ENCODE data around the gene ZNF608.

ZNF608 gene

DNA sequence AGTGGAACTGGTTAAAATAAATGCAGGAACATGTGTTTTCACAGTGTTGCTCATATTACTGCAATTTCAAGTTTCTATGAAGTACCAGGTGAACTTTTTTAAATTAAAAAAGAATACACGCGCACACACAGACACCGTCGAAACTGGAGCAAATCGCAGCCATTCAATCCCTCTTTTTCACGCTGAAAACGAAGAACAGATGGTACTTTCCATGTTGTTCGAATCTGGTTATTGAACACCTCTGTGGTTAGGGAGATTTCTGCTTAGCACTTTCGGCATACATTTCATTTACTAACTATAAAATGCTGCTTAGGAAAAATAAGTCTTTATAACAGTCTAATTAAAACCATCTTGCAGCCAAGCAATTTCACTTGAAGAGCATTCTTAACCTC is 6.8 kb downstream of the ZNF608 start:
- TF ChIP-seq CTCF (IDR thresholded peaks at IDR 0.05): no peak
- Histone ChIP-seq H3K36me3 (no peaks in the 10 kb centered on the region), H3K4me1 (ENCODE audit: control insufficient read depth in 1 of 2, insufficient read depth in 1 of 2, low read depth in 1 of 2, low read length in 1 of 2) (peaks cover 16 to 19% of the 10 kb centered on the region in 2 experiments), H3K27me3 (peaks cover 34% of the 10 kb centered on the region), H3K9me3 (no peaks in the 10 kb centered on the region), H3K27ac (no peak overlapping the region), H3K4me3 (ENCODE audit: low read depth in 1 of 2, low read length in 1 of 2) (no peak overlapping the region)

GRCh38 chr5:124738681-124739633 is 7.5 kb downstream of the ZNF608 start:
- Histone ChIP-seq H3K4me1 (ENCODE audit: control insufficient read depth in 1 of 2, insufficient read depth in 1 of 2, low read depth in 1 of 2, low read length in 1 of 2) (peaks cover 9 to 13% of the 10 kb centered on the region in 2 experiments), H3K36me3 (no peaks in the 10 kb centered on the region), H3K27me3 (peaks cover 31% of the 10 kb centered on the region), H3K4me3 (ENCODE audit: low read depth in 1 of 2, low read length in 1 of 2) (no peak overlapping the region), H3K9me3 (no peaks in the 10 kb centered on the region), H3K27ac (no peak overlapping the region)
- no peak for TF ChIP-seq CTCF (IDR thresholded peaks at IDR 0.05)

- TF ChIP-seq CTCF (IDR thresholded peaks at IDR 0.05): no peak
- no peaks in the 10 kb centered on the region for H3K36me3 ChIP-seq
- H3K4me3 ChIP-seq (ENCODE audit: low read depth in 1 of 2, low read length in 1 of 2): no peak overlapping the region
- H3K4me1 ChIP-seq (ENCODE audit: control insufficient read depth in 1 of 2, insufficient read depth in 1 of 2, low read depth in 1 of 2, low read length in 1 of 2): peaks cover 0 to 3% of the 10 kb centered on the region in 2 experiments
- no peak overlapping the region for H3K27ac ChIP-seq
- H3K9me3 ChIP-seq: no peaks in the 10 kb centered on the region
- H3K27me3 ChIP-seq: peaks cover 19% of the 10 kb centered on the region
Observed at GRCh38 chr5:124737651-124738050, 8.8 kb downstream of the ZNF608 start.

DNA sequence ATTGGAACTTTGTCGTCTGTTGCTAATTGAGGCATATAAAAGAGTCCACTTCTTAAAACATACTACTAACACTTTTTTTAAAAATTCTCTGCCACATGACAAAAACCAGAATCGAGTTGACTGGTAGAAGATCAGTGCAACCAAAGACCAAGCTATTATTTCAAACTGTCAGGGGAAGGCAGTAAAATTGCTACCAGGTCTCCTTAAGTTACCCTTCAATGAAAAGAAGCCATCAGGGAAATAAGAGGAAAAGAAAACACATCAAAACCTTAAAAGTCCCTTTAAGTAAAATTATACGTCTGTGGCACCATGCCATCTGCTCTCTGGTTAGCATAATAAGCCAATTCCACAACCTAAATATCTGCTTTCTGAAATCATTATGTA is 9.6 kb downstream of the ZNF608 start:
- Histone ChIP-seq H3K4me1 (ENCODE audit: control insufficient read depth in 1 of 2, insufficient read depth in 1 of 2, low read depth in 1 of 2, low read length in 1 of 2) (peaks cover 0 to 3% of the 10 kb centered on the region in 2 experiments), H3K27ac (no peak overlapping the region), H3K9me3 (no peaks in the 10 kb centered on the region), H3K27me3 (peaks cover 19% of the 10 kb centered on the region), H3K36me3 (no peaks in the 10 kb centered on the region), H3K4me3 (ENCODE audit: low read depth in 1 of 2, low read length in 1 of 2) (no peak overlapping the region)
- TF ChIP-seq CTCF (IDR thresholded peaks at IDR 0.05): no peak

GRCh38 chr5:124736082-124736804 is 10.2 kb downstream of the ZNF608 start:
- no peak overlapping the region for H3K4me3 ChIP-seq (ENCODE audit: low read depth in 1 of 2, low read length in 1 of 2)
- H3K4me1 ChIP-seq (ENCODE audit: control insufficient read depth in 1 of 2, insufficient read depth in 1 of 2, low read depth in 1 of 2, low read length in 1 of 2): peaks cover 0 to 3% of the 10 kb centered on the region in 2 experiments
- H3K27ac ChIP-seq: no peak overlapping the region
- TF ChIP-seq CTCF (IDR thresholded peaks at IDR 0.05): no peak
- no peaks in the 10 kb centered on the region for H3K9me3 ChIP-seq
- H3K27me3 ChIP-seq: peaks cover 19% of the 10 kb centered on the region
- H3K36me3 ChIP-seq: no peaks in the 10 kb centered on the region
